Activated CD4-positive, alpha-beta T cell treated with anti-CD3 and anti-CD28 coated beads for 4 hours (primary cell): ENCODE data around the gene CATSPERB.
"Not testable (repeated sequence)": the region's sequence is repeated elsewhere in the genome, so short reads cannot be mapped to it uniquely, and the experiment has no call there.

Experiments
- DNase-seq, 2 donors: peaks; one replicate each; pipeline ENCODE4 v3.0.0-alpha.2; 2020

CATSPERB gene, protein sequence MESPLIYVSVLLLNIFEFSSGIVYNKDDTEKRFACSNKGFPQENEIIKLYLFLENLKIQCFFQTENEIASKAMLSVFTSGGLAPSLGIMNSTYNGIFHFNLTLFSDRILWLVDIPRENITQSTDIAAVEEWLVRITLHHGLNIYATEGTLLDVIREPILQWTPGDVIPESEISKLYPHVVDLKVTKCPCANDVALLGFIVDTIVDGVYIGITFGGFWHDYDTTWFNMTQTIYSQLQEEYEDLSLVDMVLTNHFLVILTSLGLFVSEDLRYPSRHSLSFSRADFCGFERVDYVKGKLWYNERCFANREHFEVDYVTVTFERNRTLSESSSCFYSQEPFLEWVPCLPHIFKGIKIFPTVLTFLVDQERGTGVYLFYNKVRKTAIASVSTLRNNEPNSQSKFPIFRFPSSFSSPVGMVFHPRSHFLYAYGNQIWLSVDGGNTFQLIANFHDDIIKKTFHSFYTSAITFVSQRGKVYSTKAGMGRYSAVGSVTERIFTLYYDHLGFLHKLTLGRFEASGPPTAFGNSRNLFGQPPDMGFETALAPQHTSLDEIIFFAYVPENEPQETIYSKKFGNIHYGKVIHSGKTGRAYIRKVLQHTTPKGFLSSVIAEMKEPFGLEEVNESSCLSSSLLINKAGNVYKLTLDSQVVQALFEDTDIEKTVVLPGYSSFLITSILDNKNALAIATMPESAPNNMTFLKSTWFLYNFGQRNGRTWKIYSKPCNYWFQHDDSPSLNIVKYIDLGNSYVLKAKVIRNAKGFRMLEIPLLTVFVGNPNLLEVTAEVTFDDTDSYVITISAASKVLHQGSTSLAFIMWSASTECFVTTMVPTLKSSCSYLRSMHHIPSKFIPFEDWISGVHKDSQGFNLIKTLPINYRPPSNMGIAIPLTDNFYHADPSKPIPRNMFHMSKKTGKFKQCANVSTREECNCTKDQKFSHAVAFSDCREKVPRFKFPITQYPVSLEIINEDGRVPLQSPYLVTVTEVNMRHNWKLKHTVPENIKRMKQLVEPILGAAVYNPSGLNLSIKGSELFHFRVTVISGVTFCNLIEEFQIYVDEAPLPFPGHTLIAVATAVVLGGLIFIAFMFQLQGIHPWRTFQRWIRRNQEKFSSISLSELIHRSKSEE

DNA sequence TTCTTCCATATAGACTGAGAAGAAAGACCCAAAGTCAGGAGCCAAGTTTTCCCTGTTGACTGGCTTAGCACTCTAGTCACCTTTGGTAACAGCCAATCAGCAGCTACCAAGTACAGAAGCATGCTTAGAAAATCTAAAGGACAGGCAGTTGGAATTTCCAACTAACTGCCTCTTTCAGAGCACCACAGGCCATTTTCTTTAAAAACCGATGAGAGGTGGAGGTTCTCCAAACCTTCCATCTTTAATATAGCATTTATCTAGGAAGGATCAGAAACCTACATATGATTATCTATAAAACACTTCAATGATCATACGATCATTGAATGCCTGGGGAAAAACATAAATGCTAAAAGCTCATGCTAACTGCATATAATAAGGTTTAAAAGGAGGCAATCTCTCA lies at the start of gene CATSPERB:
CATSPERB (minus strand) TSS at position 101 of the 400 bp plus-strand sequence. CDS start 2,607 bp downstream, outside the sequence.
- DNase-seq, result no peak

DNA sequence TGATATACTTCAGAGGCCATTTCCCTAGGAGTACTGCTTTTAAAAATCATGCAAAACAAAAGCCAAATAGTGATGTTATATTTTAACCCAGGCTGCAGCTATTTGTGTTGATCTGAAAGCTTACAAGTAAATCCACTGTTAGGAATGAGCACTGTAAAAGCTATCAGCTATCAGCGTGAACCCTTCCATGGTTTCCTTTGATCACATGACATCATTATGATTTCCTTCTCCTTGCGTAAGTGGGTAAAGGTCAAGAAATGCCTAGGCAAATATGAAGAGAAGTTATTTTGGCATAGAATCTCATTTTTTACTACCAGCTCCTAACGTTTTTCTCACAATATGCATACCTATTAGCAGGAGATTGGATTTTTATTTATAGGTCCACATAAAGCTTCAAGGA lies 48.6 kb upstream of the CATSPERB start:
- no peak for DNase-seq

GRCh38 chr14:91778217-91778616 lies 46.3 kb upstream of the CATSPERB start:
- DNase-seq, result no peak

GRCh38 chr14:91774140-91775096 lies 42.5 kb upstream of the CATSPERB start:
- no peak for DNase-seq

DNA sequence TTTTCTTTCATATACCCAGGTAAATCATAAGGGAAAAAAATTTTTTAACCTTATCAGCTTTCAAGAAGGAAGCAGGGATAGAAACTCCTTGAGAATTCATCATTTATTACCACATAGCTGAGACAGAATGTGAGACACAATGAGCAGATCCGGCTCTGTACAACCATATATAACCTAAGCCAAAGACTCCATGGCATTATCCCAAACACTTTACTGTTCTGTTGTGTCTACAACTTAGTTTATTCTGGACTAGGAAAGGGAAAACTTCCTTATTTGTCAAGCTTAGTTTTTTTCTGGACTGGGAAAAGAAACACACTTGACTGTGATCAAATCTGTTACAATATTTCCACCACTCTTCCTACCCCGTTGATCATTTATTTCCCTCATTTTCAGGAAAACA lies 38.3 kb upstream of the CATSPERB start:
- no peak for DNase-seq

DNA sequence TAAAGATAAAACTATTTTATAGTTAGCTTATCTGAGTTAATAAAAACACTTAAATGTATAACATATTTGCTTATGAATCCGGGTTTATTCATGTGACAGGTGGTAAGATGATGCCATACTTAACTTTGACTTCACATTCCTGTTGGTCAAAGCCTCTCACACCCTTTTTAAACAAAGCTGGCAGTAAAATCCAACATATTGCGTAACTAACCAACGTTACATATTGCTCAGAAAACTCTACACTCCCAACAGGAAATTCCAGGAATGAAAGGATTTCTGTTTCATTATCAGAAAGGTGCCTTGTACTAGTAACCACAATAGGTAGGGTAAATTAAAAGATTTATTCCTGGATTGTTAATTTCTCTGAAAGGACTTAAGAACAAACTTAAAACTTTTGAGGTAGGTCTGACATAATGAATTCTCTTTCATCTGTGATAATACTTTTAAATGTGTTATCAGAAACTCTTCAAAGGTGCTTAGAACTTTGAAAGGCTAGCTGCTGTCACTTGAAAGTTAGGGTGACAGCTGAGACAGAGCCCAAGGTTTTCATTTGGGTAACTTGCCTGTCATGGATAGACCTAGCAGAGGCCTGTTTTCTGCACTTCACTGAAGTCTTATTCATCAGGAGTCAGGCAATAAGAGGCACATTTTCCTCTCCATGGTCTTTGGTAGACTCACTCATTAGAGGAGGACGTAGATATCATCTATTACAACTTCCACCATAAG lies 23.8 kb upstream of the CATSPERB start:
- no peak for DNase-seq

DNA sequence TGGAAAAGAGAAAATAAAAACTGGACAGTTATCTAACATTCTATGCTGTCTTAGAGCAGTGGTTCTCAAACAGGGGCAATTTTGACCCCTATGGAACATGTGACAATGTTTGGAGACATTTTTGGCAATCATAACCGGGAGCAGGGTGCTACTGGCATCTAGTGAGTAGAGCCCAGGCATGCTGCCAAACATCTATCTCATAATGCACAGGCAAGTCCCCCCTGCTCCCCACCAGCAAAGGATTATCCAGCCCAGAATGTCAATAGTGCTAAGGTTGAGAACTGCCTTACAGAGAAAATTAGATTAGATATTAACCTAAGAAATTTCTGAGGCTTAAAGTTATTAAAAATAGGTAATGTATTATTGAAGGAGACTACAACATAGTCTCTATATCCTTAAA lies 22.9 kb upstream of the CATSPERB start:
- no peak for DNase-seq

DNA sequence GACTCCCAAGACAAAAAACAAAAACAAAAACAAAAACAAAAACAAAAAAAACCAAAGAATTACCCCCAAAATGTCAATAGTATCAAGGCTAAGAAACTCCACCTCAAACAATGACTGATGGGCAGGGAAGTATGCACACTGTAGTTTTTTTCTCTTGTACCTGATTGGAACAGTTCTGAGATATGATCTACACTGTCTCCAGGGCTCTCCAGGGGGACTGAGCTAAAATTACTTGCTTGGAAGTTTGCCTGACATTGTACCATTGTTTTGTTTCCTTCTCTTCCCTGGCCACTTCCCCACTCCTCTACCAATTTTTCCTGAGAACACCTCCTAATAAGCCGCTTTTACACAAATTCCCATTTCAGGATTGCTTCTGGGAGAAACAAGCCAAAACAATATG lies 22.3 kb upstream of the CATSPERB start:
- DNase-seq, result no peak

DNA sequence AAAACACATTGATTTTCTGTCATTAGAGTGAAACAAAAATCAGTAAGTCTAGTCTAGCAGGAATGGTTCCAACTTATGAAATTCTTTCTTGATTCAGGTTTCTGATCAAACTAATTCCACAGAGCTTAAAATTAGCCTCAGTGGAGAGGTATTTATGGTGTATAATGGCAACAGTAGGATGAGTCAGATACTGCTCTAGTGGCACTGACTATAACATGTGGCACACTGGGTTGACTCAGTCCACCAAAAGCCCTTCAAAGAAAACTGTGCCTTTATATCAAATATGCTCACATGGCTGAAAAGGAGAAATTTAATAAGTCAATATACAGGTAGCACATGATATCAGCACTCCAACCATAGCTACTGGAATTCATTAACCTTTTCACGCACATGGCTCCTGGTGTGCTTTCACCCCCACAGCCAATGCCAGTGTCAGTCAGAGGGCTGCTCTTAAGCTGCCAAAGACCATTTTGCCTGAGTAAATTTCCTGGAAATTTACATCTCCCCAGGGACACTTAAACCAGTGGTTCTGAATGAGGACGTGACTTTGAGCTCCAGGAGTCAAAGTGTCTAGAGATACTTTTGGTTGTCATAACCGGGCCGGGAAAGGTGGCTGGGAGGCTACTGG lies 21.7 kb upstream of the CATSPERB start:
- DNase-seq, result no peak

- no peak for DNase-seq
Observed at GRCh38 chr14:91752961-91753360, 21.1 kb upstream of the CATSPERB start.

DNA sequence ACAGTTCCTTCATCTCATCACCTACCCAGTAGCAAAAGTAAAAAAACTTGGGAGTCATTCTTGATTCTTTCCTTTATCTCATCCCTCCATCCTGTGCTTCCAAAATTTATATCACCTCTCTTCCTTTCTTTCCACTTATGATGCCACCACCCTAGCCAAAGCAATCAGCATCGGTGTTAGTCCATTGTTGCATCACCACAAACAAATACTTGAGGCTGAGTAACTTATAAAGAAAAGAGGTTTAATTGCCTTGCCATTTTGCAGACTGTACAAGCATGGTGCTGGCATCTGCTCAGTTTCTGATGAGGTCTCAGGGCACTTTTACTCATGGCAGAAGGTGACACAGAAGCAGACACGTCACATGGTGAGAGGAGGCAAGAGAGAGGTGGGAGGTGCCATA lies 19.8 kb upstream of the CATSPERB start:
- DNase-seq, result no peak

GRCh38 chr14:91750634-91751198 lies 18.8 kb upstream of the CATSPERB start:
- DNase-seq, result no peak

- DNase-seq, result no peak
Observed at GRCh38 chr14:91749868-91750267, 18.0 kb upstream of the CATSPERB start.

DNA sequence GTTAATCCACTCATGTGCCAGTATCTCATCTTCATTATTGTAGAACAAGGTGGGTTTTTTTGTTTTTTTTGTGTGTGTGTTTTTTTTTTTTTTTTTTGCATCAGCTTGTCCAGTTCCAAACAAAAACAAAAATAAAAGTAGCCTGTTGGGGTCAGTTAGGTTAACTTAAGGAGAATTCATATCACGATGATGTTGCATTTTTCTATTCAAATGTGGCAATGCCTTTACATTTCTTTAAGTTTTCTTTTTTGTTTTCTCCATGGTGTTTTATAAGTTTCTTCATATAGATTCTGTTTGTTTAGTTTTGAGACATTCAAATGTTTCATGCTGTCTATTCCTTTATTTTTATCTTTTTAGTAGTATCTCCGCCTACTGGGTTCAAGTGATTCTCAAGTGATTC lies 16.2 kb upstream of the CATSPERB start:
- no peak for DNase-seq

DNA sequence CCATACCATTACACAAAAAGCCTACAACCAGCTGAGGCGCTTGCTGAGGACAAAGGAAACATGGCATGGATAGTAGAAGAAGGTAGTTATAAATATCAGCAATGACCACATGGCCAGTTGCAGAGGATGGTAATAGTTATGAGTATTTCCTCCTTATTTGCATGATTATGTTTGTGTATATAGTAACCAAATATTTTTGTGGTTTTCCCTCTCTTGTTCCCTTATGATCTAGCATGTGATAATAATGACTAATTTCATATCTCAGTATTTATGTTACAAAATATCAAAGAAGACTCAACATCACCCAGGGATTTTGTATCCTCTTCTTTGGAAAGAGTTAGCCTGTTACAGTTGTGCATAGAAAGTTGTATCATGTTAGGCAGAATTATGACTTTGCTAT lies 13.5 kb upstream of the CATSPERB start:
- no peak for DNase-seq

DNA sequence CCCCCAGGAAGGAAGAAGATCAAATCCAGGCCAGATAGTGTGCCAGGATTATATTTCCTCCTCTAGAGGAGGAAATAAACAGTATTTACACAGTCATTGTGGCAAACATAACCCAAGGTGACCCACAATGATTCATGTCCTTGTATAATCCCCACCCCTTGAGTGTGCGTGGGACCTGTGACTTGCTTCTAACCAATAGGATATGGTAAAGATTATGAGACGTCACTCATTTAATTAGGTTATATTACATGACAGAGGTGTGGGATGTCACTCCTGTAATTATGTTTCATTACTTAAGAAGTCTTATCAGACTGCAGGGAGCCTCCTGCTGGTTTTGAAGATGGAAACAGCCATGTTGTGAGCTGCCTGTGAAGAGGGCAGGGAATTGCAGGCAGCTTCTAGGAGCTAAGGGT lies 12.2 kb upstream of the CATSPERB start:
- no peak for DNase-seq

DNA sequence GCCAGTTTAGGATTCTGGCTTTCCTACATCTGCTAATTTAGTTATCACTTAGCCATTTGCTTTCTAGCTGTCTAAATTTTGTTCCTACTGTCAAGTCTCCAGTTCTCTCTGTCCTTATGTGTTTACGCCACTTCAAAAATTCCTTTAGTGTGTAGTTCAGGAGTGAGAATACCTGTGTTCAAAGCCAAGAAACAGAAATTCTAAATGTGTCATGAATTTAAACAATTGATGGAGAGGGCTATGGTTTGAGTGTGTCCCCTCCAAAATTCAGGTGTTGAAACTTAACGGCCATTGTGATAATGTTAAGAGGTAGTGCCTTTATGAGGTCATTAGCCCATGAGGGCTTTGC lies 11.4 kb upstream of the CATSPERB start:
- no peak for DNase-seq

GRCh38 chr14:91742621-91743304 lies 10.9 kb upstream of the CATSPERB start:
- DNase-seq, result no peak

GRCh38 chr14:91739867-91740266 lies 8.0 kb upstream of the CATSPERB start:
- not testable (repeated sequence) for DNase-seq

GRCh38 chr14:91737619-91738018 lies 5.7 kb upstream of the CATSPERB start:
- no peak for DNase-seq
